HG03521 (cell line): ENCODE results near the gene PARD3B.

ENCODE experiments used
- ATAC-seq: cut with Tn5 transposase; IDR thresholded peaks from one replicate; pipeline ENCODE4 v1.9.1; 2021; ENCODE audit warnings: mild to moderate bottlenecking, moderate library complexity; ENCODE audit not compliant: unreplicated experiment

Gene PARD3B

DNA sequence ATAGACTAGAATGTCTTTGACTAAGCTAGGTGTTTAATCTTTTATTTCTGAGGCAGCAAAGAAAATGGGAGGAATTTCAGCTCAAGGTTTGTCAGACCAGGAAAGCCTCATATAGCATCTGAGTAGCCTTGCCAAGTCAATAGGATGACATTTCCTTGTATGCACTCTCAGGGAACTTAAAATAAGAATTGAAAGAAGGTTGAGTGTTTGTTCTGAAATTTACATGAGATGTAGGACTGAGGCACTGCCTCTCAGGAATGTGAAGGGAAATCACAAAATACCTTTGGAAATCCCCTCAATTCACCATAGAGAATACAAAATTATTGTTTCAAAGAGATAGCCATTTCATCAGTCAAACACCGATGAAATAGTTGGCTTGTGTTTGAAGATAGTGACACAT, 745.0 kb downstream of the PARD3B start:
- no peak for ATAC-seq

DNA sequence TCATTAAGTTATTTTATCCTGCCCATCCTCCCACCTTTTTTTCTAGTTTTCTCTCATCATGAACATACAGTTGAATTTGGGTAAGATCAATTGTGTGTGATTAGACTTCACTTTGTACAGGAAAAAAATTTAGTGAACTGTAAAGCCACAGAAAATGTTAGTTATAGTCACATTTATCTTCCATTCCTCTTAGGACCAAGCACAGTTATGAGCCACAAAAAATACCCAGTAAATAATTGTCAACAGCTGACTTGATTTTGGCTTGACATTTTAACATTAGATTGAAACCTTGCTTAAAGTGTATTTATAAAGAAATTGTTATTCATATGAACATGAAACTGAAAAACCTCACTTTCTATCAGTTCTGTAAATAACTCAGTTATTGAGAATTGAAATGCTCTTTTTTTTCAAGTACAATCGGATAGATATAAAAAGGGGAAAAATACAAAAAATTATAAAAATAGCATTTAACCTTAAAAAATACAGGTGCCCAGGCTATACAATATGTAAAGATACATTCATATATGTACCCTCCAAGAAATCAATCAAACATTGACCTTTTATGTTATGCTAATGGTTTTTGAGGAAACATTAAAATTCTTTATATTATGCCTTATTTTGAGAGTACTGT, 747.5 kb downstream of the PARD3B start:
- ATAC-seq = no peak

DNA sequence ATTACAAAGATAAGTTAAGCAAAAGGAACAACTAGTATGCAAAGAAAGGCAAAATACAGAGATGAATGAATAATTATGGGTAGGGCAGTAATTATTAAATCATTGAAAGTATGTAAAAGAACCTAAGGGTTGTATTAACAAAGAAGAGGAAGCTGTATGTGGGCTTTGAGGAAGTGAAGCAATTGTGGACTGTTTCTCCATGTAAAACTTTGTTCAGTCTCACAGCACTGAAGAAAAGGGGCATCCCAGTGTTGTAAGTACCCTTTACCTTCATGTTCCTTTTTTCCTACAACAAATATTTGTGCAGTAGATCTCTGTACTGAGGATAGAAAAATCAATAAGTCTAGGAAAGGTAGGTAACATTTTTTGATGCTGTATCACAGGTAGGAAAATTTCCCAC, 748.3 kb downstream of the PARD3B start:
- ATAC-seq = no peak

DNA sequence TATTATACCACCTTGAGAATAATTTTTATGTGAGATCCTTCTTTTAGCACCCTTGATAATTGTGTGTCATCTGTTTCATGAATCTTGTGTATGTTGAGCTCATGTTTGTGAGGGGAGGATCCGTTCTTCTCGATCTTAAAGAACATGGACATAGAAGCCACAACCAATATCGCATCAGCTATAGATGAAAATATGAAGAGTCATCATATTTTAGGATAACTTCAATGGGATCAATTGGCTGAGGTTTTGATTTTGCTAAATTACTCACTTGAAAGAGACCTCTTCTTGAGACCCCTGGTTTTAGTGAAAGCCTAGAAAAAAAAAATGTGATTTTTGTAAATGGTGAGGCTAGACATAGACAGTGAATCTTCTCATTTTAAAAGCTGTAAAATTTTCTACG, 751.7 kb downstream of the PARD3B start:
- no peak for ATAC-seq

DNA sequence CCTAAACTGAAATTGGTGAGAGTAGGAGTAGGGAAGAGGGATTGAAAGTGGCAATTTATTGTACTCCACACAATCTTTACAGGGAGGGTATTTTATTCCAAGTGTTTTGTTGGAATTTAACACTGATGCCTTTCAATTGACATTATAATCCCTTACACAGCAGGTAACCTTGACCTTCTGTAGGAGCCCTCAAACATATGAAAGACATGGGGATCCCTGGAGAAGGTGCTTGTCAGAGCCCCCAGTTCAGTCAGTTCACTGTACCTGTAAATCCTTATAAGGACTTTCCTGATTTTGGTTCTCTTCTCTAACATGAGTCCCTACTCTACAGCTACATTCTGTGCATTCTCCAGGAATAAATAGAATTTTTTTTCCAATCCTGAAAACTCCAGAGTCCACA, 752.1 kb downstream of the PARD3B start:
- ATAC-seq = no peak

DNA sequence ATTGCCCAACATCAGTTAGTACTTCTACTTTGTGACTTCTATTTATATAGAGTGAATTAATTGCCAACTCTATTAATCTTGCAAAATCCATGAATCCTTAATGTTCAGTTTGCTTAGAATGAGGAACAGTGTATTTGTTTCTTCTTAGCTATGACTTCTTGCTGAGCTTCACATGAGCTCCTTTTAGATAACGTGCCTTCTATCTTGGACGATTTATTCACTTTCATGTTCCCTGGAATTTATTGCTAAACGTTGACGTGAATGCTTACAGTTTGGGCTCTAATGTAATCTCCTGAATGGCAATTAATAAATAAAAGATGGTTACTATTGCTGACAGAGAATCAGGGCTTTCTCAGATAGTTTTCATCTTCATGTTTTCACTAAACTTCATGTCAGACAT, 752.6 kb downstream of the PARD3B start:
- no peak for ATAC-seq

DNA sequence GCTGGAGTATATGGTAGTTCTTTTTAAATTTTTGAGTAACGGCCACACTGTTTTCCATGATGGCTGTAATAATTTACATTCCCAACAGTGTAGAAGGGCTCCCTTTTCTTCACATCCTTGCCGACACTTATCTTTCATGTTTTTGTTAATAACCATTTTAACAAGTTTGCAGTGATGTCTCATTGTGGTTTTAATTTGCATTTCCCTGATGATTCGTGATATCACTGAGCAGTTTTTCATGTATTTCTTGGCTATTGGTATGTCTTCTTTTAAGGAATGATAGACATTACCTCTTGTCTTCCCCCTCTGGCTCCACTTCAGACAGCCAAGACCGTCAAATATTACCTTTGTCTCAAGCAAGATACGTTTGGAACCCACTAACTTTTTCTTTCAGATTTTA, 765.9 kb downstream of the PARD3B start:
- ATAC-seq = no peak

DNA sequence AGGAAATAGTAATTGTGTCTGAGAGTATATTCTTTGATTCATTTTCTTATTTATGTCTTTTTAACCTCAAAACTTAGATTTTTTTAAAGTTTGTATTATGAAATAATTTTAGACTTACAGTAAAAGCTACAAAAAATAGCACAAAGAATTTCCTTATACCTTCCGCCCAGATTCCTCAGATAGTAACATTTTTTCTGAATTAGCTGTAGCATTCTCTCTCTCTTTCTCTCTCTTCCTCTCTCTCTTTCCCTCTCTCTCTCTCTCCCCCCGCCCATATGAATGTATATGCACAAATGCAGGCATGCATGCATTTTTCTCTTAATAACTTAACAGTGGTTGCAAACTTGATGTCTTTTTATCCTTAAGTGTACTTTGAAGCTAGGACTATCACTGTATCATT, 776.0 kb downstream of the PARD3B start:
- ATAC-seq = no peak

DNA sequence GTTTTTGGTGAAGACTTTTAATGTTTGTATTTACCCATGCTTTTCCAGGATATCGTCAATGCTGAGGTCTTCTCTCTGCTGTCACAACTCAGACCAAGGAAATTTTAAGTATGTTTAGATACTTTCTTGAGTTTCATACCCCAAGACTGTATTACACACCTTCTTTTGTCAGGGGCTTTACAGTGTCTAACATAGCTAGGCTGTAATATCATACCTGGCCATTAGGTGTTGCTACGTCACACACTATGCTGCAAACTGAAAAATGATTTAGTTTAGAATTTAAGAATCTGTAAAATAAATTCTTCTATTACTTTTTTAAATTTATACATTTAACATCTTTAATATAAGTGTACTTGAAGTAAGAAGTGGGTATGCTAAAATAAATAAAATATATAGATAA, 778.7 kb downstream of the PARD3B start:
- no peak for ATAC-seq

DNA sequence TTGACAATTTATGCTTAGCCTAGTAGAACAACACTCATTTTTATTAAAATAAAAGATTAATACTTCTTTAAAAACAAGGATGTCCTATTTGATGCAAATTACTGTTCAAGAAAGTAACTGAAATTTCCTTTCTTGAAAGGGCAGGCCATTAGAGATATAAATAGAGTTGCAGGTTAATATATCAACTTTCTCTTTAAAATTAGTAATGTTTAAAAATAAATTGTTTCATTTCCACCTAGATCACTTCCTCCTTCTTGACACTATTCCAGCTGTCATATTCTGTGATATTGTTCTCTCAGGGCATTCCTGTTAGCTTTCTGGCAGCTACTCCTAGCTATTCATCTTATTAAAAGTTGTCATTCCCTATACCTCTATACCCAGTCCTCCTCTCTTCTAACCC, 779.1 kb downstream of the PARD3B start:
- no peak for ATAC-seq

DNA sequence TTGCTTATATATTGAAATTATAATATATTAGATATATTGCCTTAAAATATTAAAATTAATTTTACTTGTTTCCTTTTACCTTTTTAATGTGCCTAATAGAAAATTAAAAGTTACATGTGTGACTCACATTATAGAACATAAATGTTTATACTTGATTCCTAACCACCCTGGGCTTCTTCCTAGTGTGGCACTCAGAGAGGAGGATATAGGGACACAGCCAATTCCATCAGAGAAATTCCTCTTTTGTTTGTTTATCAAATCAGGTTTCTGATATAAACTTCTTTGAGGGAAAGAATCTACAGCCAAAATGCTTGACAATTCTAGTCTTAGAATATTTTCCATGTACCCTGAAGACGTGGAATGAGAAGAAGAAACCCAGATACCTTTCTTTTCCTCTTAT, 788.1 kb downstream of the PARD3B start:
- no peak for ATAC-seq

DNA sequence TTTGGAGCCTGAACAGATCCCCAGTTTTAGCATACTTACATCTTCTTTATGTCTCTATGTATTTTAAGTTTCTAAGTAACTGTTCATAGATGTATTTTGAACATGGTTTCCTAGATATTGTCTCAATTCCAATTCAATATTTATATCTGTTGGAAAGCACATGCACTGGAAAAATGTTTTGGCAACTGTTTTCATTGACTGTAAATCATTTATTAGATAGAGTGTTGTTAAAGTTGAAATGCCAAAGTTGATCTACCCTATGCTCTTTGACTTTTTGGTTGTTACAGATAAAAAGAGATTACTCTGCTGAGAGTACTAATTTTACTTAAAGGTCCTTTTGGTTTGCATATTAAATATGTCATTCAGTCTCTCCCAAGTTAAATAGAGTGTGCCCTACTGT, 792.0 kb downstream of the PARD3B start:
- ATAC-seq = no peak

DNA sequence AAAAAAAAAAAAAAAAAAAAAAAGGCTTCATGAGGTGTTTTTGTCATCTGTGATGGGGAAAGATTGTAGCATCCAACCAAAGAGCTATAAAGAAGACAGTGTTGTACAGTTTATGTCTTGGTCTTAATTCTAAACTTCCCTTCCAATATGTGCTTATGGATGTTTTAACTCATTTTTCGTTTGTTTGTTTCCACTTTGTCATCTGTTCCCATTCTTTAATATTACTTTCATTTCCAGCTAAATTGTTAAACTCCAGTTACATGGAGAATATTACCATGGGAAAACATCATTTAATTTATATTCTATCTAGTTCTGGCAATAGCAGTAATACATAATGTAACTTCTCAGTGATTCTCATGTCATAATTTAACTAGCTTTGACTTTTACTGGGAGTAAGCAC, 792.9 kb downstream of the PARD3B start:
- no peak for ATAC-seq

DNA sequence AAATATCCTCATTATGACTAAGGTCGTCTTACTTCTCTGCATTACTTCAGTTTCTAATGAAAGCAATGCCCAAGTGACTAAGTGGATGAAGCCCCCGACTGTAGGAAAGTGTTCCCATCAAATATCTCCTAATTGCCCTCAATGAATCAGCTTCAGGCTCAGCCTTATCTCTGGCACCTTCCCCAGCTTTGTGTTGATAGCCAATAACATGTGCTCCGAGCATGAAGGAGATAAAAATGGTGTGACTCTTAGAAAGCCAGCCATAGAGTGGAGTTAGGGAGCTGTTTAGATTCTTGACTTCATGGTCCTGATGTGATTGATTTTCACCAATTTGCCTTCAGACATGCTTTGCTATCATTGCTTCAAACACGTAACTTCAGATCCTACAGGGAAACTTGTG, 797.8 kb downstream of the PARD3B start:
- ATAC-seq = no peak

DNA sequence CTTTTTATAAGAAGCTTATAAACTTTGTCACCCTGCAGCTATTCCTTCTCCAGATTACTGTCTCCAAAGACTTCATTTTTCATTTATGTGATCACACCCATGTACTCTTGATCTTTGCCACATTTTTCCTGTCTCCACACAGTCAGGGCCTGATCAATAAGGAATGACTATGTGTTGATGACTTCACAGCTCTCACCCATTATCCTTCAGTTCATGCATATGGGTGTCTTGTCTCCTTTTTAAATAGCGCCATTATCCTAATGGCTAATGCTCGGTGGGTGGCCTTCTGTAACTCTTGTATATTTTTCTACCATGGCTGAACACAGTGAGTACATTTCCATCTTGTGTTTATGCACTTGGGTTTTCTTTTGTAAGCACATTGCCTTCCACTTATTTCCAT, 801.4 kb downstream of the PARD3B start:
- ATAC-seq = no peak

DNA sequence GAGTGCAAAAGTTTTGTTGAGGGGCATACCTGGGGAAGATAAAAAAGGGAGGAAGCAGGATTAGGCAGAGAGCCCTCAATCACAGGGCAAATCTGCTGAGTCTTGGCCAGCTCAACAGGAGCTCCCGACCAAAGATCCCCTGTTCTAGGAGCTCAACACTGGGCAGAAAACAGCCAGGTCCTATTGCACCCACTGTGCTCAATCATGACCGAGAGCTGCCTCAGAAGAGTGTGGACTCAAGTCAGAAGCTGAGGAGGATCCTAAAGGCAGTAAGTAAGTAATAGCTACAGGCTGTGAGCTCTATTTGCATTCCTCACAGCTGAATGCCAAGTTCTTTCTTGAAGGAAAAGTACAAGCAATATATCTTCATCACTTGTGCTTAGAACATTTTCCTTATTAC, 802.6 kb downstream of the PARD3B start:
- no peak for ATAC-seq

DNA sequence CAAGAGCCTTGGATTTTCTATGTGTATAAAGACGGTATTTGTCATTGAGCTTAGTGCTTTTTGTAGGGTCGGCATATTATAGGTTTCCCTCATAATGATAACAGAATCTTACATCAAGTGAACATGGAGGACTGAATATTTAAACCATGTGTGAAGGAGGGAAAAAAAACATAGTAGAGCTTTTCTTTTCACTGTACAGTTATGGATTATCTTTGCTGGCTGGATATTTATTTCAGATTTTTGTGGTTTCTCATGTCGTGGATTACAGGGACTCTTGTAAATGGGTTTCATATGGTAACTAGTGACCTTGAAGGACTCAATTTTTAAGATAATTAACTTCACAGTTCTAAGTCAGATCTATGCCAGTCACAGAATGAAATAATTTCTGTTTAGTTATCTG, 806.8 kb downstream of the PARD3B start:
- ATAC-seq = no peak

DNA sequence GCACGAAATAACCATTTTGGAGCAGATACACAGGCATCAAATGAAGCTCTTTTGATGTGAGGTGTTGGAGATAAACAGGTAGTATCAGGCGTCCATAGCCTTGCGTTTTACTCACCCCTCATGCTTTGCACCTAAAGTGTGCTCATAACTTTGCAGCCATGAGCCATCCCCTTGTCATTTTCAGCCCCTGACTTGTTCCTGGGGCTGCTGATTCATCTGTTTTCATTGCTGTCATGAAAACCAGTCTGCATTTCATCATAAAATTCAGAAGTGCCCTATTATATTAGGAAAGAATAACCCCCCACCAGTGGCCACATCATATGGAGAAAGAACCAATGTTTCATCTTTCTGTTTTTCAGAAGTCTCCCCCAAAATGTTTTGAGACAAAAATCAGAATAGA, 807.3 kb downstream of the PARD3B start:
- ATAC-seq = no peak

DNA sequence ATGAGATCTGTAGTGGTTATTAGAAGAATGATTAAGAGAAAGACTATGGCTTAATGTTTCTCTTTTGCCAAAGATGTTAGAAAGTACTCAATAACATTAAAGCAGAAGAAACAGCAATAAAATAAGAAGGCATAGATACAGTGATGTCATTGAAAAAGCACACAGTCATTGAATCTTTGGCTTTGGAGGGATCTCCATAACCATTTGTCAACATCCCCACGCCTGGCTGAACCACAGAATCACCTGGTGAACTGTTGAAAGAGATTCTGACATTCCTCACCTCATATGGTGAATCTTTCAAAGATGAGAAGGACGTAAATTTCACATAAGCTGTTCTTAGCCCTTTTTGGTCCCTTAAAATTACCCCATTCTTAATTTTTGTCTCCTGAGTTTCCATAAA, 812.5 kb downstream of the PARD3B start:
- no peak for ATAC-seq

DNA sequence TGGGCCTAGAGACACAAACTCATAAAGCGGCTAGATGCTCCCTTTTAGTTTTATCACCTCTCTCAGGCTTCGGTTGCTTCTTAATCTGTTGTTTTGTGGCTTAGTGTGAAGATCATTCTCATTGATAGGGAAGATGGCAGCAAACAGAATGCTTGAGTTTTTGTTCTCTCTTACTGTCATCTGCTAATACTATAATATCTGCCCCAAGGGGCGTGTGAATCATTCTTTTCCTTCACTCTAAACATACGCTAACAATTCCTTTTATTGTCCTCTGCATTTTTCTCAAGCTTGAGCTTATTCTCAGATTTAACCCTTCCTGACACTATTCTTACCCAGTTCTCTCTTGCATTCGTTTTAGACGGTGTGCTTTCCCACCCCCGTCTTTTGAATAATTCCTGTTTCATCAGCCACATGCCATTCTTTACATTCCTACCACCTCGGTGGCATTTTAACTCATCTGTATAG, 813.1 kb downstream of the PARD3B start:
- ATAC-seq = no peak

DNA sequence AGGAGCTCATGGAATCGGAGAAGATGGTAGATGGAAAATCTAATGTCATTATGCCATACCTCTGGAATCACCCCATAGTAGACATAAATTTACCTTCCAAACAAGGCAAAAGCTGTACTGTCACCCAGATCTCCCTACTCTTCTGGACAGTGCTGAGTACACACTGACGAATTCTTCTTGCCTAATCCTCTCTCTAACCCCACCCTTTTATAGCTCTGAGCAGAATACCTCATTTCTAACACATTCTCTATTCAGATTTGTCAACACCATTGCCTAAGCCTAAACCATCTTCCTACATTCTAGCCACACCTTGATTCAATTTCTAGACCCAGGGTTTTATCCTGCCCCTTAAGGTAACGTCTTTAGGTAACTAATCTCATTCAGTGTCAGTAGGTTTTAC, 816.0 kb downstream of the PARD3B start:
- ATAC-seq = no peak

DNA sequence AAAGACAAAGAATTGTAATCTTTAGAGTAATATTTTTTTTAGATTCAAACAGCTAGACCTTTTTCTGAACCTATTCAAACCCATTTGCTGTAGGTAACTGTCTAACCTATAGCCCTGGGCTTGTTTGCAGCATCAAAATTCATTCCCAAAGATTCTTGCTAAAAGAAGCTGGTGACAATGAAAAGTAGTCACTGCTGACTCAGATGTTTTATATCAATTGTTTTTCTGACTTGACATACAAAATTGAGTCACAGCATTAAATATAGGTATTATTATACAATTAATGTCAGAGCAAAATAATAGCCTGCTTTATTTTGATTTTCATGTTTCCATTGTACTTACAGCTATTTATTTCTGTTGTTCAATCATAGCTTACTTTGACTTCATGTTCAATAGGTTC, 816.7 kb downstream of the PARD3B start:
- ATAC-seq = no peak

DNA sequence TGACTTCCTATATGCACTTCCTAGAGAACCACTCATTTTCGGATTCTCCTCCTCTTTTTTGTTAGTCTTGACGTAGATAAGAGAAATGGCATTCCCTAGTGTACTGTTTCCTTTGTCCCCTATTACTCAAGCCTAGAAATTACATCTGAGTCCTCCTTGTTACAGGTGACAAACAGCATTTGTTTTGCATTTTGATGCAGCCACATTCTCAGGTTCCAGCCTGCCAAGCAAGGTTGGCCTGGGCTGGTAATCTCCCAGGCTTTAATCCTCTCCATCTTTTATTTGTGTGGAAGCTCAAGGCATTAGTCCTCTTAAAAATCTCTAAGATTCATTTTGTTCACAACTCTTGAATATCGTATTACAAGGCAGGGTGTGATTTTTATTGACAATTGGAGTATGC, 819.0 kb downstream of the PARD3B start:
- ATAC-seq = no peak
